MM.1S (cell line): ENCODE data around the gene PCNT.

ENCODE experiments used
- DNase-seq: peaks from one replicate; pipeline ENCODE4 v3.0.0-alpha.2; 2015
- H2AFZ ChIP-seq: fragments of 300-600 bp; sonication (generic); 2 replicates; pipeline ENCODE4 v1.6.0; 2016; ENCODE audit warnings: antibody characterized with exemption, low read length
- H3F3A ChIP-seq: fragments of 300-600 bp; sonication (generic); 2 replicates; pipeline ENCODE4 v1.6.1; 2016; ENCODE audit warnings: mild to moderate bottlenecking, antibody characterized with exemption, low read length, moderate library complexity, mixed read lengths; ENCODE audit not compliant: insufficient read depth
- H3K27ac ChIP-seq: fragments of 300-600 bp; sonication (generic); 2 replicates; pipeline ENCODE4 v1.5.1; 2016; ENCODE audit warnings: mild to moderate bottlenecking, low read length
- H3K27me3 ChIP-seq: fragments of 300-600 bp; sonication (generic); replicated peaks from 2 replicates; pipeline ENCODE4 v1.6.0; 2016; ENCODE audit warnings: low read length; ENCODE audit not compliant: insufficient read depth
- H3K36me3 ChIP-seq: fragments of 300-600 bp; sonication (generic); replicated peaks from 2 replicates; pipeline ENCODE4 v1.6.1; 2016; ENCODE audit warnings: mild to moderate bottlenecking, low read length, mixed read lengths; ENCODE audit not compliant: insufficient read depth
- H3K4me1 ChIP-seq: fragments of 300-600 bp; sonication (generic); 2 replicates; pipeline ENCODE4 v1.6.1; 2016; ENCODE audit warnings: low read length, mixed read lengths
- H3K4me2 ChIP-seq: fragments of 300-600 bp; sonication (generic); 2 replicates; pipeline ENCODE4 v1.6.0; 2016; ENCODE audit warnings: low read depth, low read length
- H3K4me3 ChIP-seq: fragments of 300-600 bp; sonication (generic); 2 replicates; pipeline ENCODE4 v1.5.1; 2016; ENCODE audit warnings: low read length, mixed read lengths
- H3K79me2 ChIP-seq: fragments of 300-600 bp; sonication (generic); 2 replicates; pipeline ENCODE4 v1.6.1; 2016; ENCODE audit warnings: mixed run types, low read length, mixed read lengths
- H3K9ac ChIP-seq: fragments of 300-600 bp; sonication (generic); 2 replicates; pipeline ENCODE4 v1.6.1; 2016; ENCODE audit warnings: low read length, mixed read lengths
- H3K9me2 ChIP-seq: fragments of 300-600 bp; sonication (generic); replicated peaks from 2 replicates; pipeline ENCODE4 v1.6.1; 2016; ENCODE audit warnings: mild to moderate bottlenecking, low read length, mixed read lengths; ENCODE audit not compliant: insufficient read depth
- H3K9me3 ChIP-seq: fragments of 300-600 bp; sonication (generic); replicated peaks from 2 replicates; pipeline ENCODE4 v1.6.1; 2016; ENCODE audit warnings: mild to moderate bottlenecking, low read length, mixed read lengths; ENCODE audit not compliant: insufficient read depth
- H4K20me1 ChIP-seq: fragments of 300-600 bp; sonication (generic); 2 replicates; pipeline ENCODE4 v1.6.1; 2016; ENCODE audit warnings: mild to moderate bottlenecking, low read length, moderate library complexity, mixed read lengths; ENCODE audit not compliant: insufficient read depth
- CTCF ChIP-seq: fragments of 300-600 bp; sonication (generic); IDR thresholded peaks from 2 replicates; pipeline ENCODE4 v1.5.1; 2016; ENCODE audit warnings: antibody characterized with exemption, low read length, mixed read lengths
- EZH2 ChIP-seq: fragments of 300-600 bp; sonication (generic); optimal IDR thresholded peaks from 2 replicates; pipeline ENCODE3; 2017; ENCODE audit warnings: low read depth, mild to moderate bottlenecking, antibody characterized with exemption, low read length, mixed read lengths
- EZH2phosphoT487 ChIP-seq: fragments of 300-600 bp; sonication (generic); IDR thresholded peaks from 2 replicates; pipeline ENCODE4 v1.6.1; 2018; ENCODE audit warnings: antibody characterized with exemption, low read length

Gene PCNT

GRCh38 chr21:46474382-46474781 is 150.4 kb downstream of the PCNT start:
- H4K20me1 ChIP-seq = no peaks in the 10 kb centered on the region
- no peak for DNase-seq
- H3F3A ChIP-seq = no peaks in the 10 kb centered on the region
- H3K79me2 ChIP-seq = peaks cover 50% of the 10 kb centered on the region
- no peak overlapping the region for H3K4me3 ChIP-seq
- no peaks in the 10 kb centered on the region for H3K36me3 ChIP-seq
- H3K9me2 ChIP-seq = no peaks in the 10 kb centered on the region
- TF ChIP-seq CTCF (no peak), EZH2 (no peak), EZH2phosphoT487 (no peak)
- no peak overlapping the region for H2AFZ ChIP-seq
- H3K9me3 ChIP-seq = no peaks in the 10 kb centered on the region
- no peak overlapping the region for H3K4me2 ChIP-seq
- no peak overlapping the region for H3K9ac ChIP-seq
- no peaks in the 10 kb centered on the region for H3K4me1 ChIP-seq
- H3K27me3 ChIP-seq = no peaks in the 10 kb centered on the region
- H3K27ac ChIP-seq = no peak overlapping the region

- no peak for DNase-seq
- Histone ChIP-seq H3K27me3 (no peaks in the 10 kb centered on the region), H3K4me2 (no peak overlapping the region), H3K27ac (no peak overlapping the region), H3K4me1 (no peaks in the 10 kb centered on the region), H3K4me3 (no peak overlapping the region), H4K20me1 (no peaks in the 10 kb centered on the region), H3K9me2 (no peaks in the 10 kb centered on the region), H3K9me3 (no peaks in the 10 kb centered on the region), H3K9ac (no peak overlapping the region), H2AFZ (no peak overlapping the region), H3K79me2 (peaks cover 53% of the 10 kb centered on the region), H3F3A (no peaks in the 10 kb centered on the region), H3K36me3 (no peaks in the 10 kb centered on the region)
- TF ChIP-seq EZH2 = no peak
- no peak for TF ChIP-seq EZH2phosphoT487
- TF ChIP-seq CTCF = no peak
Observed at GRCh38 chr21:46475296-46475695, 151.3 kb downstream of the PCNT start.

- H4K20me1 ChIP-seq = no peaks in the 10 kb centered on the region
- H3K27ac ChIP-seq = no peak overlapping the region
- no peaks in the 10 kb centered on the region for H3K36me3 ChIP-seq
Observed at GRCh38 chr21:46477765-46478164, 153.8 kb downstream of the PCNT start.

More at GRCh38 chr21:46477765-46478164, 153.8 kb downstream of the PCNT start:
- Histone ChIP-seq H3K79me2 (peaks cover 60% of the 10 kb centered on the region), H3F3A (no peaks in the 10 kb centered on the region), H2AFZ (no peak overlapping the region), H3K9me3 (no peaks in the 10 kb centered on the region), H3K4me1 (no peaks in the 10 kb centered on the region), H3K27me3 (no peaks in the 10 kb centered on the region), H3K9ac (no peak overlapping the region), H3K4me2 (no peak overlapping the region), H3K4me3 (no peak overlapping the region), H3K9me2 (no peaks in the 10 kb centered on the region)
- TF ChIP-seq EZH2 (no peak), CTCF (no peak), EZH2phosphoT487 (no peak)
- no peak for DNase-seq
